ENCODE data around the gene PIEZO2. TPM values are rescaled to one million over a fixed set of nuclear protein-coding genes. Genes with fewer than 3 reads are reported as not detected.

Gene PIEZO2
- total RNA-seq, 2 experiments from 2014 or later, result not detected

GRCh38 chr18:11077548-11078187 is 71.7 kb downstream of the PIEZO2 start:
- Mint-ChIP-seq H3K9me3 (ENCODE audit: low read depth) (no peaks in the 10 kb centered on the region), H3K27me3 (no peaks in the 10 kb centered on the region), H3K27ac (no peak overlapping the region), H3K4me1 (no peaks in the 10 kb centered on the region), H3K4me3 (no peak overlapping the region), H3K36me3 (ENCODE audit: low read depth) (no peaks in the 10 kb centered on the region)
- CTCF ChIA-PET, result no interaction called here
- intact Hi-C loops (cut with DNase I, micrococcal nuclease), result no loop called here
- POLR2A ChIA-PET, result no interaction called here
- DNase-seq (no peak), ATAC-seq (no peak)

- no peaks in the 10 kb centered on the region for H3K9me3 Mint-ChIP-seq (ENCODE audit: low read depth)
- H3K27ac Mint-ChIP-seq, result no peak overlapping the region
- H3K36me3 Mint-ChIP-seq (ENCODE audit: low read depth), result no peaks in the 10 kb centered on the region
- POLR2A ChIA-PET, result no interaction called here
- CTCF ChIA-PET, result no interaction called here
- intact Hi-C loops (cut with DNase I, micrococcal nuclease), result no loop called here
- DNase-seq (no peak), ATAC-seq (no peak)
- no peaks in the 10 kb centered on the region for H3K27me3 Mint-ChIP-seq
- no peak overlapping the region for H3K4me3 Mint-ChIP-seq
- H3K4me1 Mint-ChIP-seq, result no peaks in the 10 kb centered on the region
Observed at GRCh38 chr18:11074889-11075288, 74.5 kb downstream of the PIEZO2 start.

GRCh38 chr18:11073971-11074370 is 75.4 kb downstream of the PIEZO2 start:
- H3K27me3 Mint-ChIP-seq, result no peaks in the 10 kb centered on the region
- DNase-seq, result no peak
- POLR2A ChIA-PET, result no interaction called here
- intact Hi-C loops (cut with DNase I, micrococcal nuclease), result no loop called here
- H3K4me3 Mint-ChIP-seq, result no peak overlapping the region
- CTCF ChIA-PET, result no interaction called here
- H3K36me3 Mint-ChIP-seq (ENCODE audit: low read depth), result no peaks in the 10 kb centered on the region
- H3K4me1 Mint-ChIP-seq, result no peaks in the 10 kb centered on the region
- H3K9me3 Mint-ChIP-seq (ENCODE audit: low read depth), result no peaks in the 10 kb centered on the region
- H3K27ac Mint-ChIP-seq, result no peak overlapping the region
- ATAC-seq, result no peak

GRCh38 chr18:11072632-11073031 is 76.7 kb downstream of the PIEZO2 start:
- ATAC-seq, result no peak
- ChIA-PET CTCF (no interaction called here), POLR2A (no interaction called here)
- H3K4me3 Mint-ChIP-seq, result no peak overlapping the region
- intact Hi-C loops (cut with DNase I, micrococcal nuclease), result no loop called here
- H3K36me3 Mint-ChIP-seq (ENCODE audit: low read depth), result no peaks in the 10 kb centered on the region
- H3K27ac Mint-ChIP-seq, result no peak overlapping the region
- no peaks in the 10 kb centered on the region for H3K9me3 Mint-ChIP-seq (ENCODE audit: low read depth)
- DNase-seq, result no peak
- no peaks in the 10 kb centered on the region for H3K27me3 Mint-ChIP-seq
- H3K4me1 Mint-ChIP-seq, result no peaks in the 10 kb centered on the region

- no peaks in the 10 kb centered on the region for H3K9me3 Mint-ChIP-seq (ENCODE audit: low read depth)
- no peak for ATAC-seq
- intact Hi-C loops (cut with DNase I, micrococcal nuclease), result no loop called here
- H3K27me3 Mint-ChIP-seq, result no peaks in the 10 kb centered on the region
- no peak overlapping the region for H3K27ac Mint-ChIP-seq
- H3K4me1 Mint-ChIP-seq, result no peaks in the 10 kb centered on the region
- H3K4me3 Mint-ChIP-seq, result no peak overlapping the region
- ChIA-PET POLR2A (no interaction called here), CTCF (interaction anchor here (0.6 kb wide), 1 partner anchor 107 kb away, joined by 3 read pairs; no protein-coding TSS in a partner anchor)
- H3K36me3 Mint-ChIP-seq (ENCODE audit: low read depth), result no peaks in the 10 kb centered on the region
- no peak for DNase-seq
Observed at GRCh38 chr18:11071300-11071699, 78.1 kb downstream of the PIEZO2 start.

- H3K27me3 Mint-ChIP-seq, result no peaks in the 10 kb centered on the region
- no peaks in the 10 kb centered on the region for H3K4me1 Mint-ChIP-seq
- no peak for ATAC-seq
- intact Hi-C loops (cut with DNase I, micrococcal nuclease), result no loop called here
- ChIA-PET CTCF (interaction anchor here (0.6 kb wide), 1 partner anchor 106 kb away, joined by 3 read pairs; no protein-coding TSS in a partner anchor), POLR2A (no interaction called here)
- H3K4me3 Mint-ChIP-seq, result no peak overlapping the region
- no peaks in the 10 kb centered on the region for H3K36me3 Mint-ChIP-seq (ENCODE audit: low read depth)
- DNase-seq, result no peak
- H3K9me3 Mint-ChIP-seq (ENCODE audit: low read depth), result no peaks in the 10 kb centered on the region
- H3K27ac Mint-ChIP-seq, result no peak overlapping the region
Observed at GRCh38 chr18:11070593-11070992, 78.8 kb downstream of the PIEZO2 start.

GRCh38 chr18:11066038-11066437 is 83.3 kb downstream of the PIEZO2 start:
- ATAC-seq, result no peak
- H3K4me3 Mint-ChIP-seq, result no peak overlapping the region
- intact Hi-C loops (cut with DNase I, micrococcal nuclease), result no loop called here
- H3K27me3 Mint-ChIP-seq, result no peaks in the 10 kb centered on the region
- DNase-seq, result no peak
- H3K9me3 Mint-ChIP-seq (ENCODE audit: low read depth), result no peaks in the 10 kb centered on the region
- no peak overlapping the region for H3K27ac Mint-ChIP-seq
- ChIA-PET POLR2A (no interaction called here), CTCF (no interaction called here)
- no peaks in the 10 kb centered on the region for H3K4me1 Mint-ChIP-seq
- no peaks in the 10 kb centered on the region for H3K36me3 Mint-ChIP-seq (ENCODE audit: low read depth)

GRCh38 chr18:11064727-11065460 is 84.5 kb downstream of the PIEZO2 start:
- CTCF ChIA-PET, result no interaction called here
- no peak overlapping the region for H3K27ac Mint-ChIP-seq
- POLR2A ChIA-PET, result no interaction called here
- H3K4me1 Mint-ChIP-seq, result no peaks in the 10 kb centered on the region
- no peak overlapping the region for H3K4me3 Mint-ChIP-seq
- peaks cover 2% of the 10 kb centered on the region for H3K9me3 Mint-ChIP-seq (ENCODE audit: low read depth)
- ATAC-seq, result no peak
- no peak for DNase-seq
- no peaks in the 10 kb centered on the region for H3K27me3 Mint-ChIP-seq
- H3K36me3 Mint-ChIP-seq (ENCODE audit: low read depth), result no peaks in the 10 kb centered on the region
- intact Hi-C loops (cut with DNase I, micrococcal nuclease), result no loop called here

- ChIA-PET POLR2A (no interaction called here), CTCF (no interaction called here)
- no peak overlapping the region for H3K4me3 Mint-ChIP-seq
- no peaks in the 10 kb centered on the region for H3K4me1 Mint-ChIP-seq
- no peak overlapping the region for H3K27ac Mint-ChIP-seq
- H3K27me3 Mint-ChIP-seq, result no peaks in the 10 kb centered on the region
- peaks cover 2% of the 10 kb centered on the region for H3K9me3 Mint-ChIP-seq (ENCODE audit: low read depth)
- no peak for ATAC-seq
- no peak for DNase-seq
- no peaks in the 10 kb centered on the region for H3K36me3 Mint-ChIP-seq (ENCODE audit: low read depth)
- intact Hi-C loops (cut with DNase I, micrococcal nuclease), result no loop called here
Observed at GRCh38 chr18:11064106-11064505, 85.3 kb downstream of the PIEZO2 start.

GRCh38 chr18:11055721-11056120 is 93.6 kb downstream of the PIEZO2 start:
- intact Hi-C loops (cut with DNase I, micrococcal nuclease), result no loop called here
- H3K4me1 Mint-ChIP-seq, result no peaks in the 10 kb centered on the region
- no peaks in the 10 kb centered on the region for H3K36me3 Mint-ChIP-seq (ENCODE audit: low read depth)
- H3K27ac Mint-ChIP-seq, result no peak overlapping the region
- ChIA-PET POLR2A (no interaction called here), CTCF (interaction anchor here (0.6 kb wide), 1 partner anchor 338 kb away, joined by 3 read pairs; no protein-coding TSS in a partner anchor)
- DNase-seq (no peak), ATAC-seq (no peak)
- peaks cover 2% of the 10 kb centered on the region for H3K9me3 Mint-ChIP-seq (ENCODE audit: low read depth)
- H3K4me3 Mint-ChIP-seq, result no peak overlapping the region
- no peaks in the 10 kb centered on the region for H3K27me3 Mint-ChIP-seq

- no peak for DNase-seq
- no peak overlapping the region for H3K27ac Mint-ChIP-seq
- ATAC-seq, result no peak
- H3K4me1 Mint-ChIP-seq, result no peaks in the 10 kb centered on the region
- H3K4me3 Mint-ChIP-seq, result no peak overlapping the region
- CTCF ChIA-PET, result interaction anchor here (0.6 kb wide), 1 partner anchor 673 kb away, joined by 3 read pairs; no protein-coding TSS in a partner anchor
- POLR2A ChIA-PET, result no interaction called here
- no peaks in the 10 kb centered on the region for H3K9me3 Mint-ChIP-seq (ENCODE audit: low read depth)
- H3K36me3 Mint-ChIP-seq (ENCODE audit: low read depth), result no peaks in the 10 kb centered on the region
- peaks cover 2% of the 10 kb centered on the region for H3K27me3 Mint-ChIP-seq
- intact Hi-C loops (cut with DNase I, micrococcal nuclease), result no loop called here
Observed at GRCh38 chr18:11054497-11054896, 94.9 kb downstream of the PIEZO2 start.

GRCh38 chr18:11053293-11053692 is 96.1 kb downstream of the PIEZO2 start:
- H3K27ac Mint-ChIP-seq, result no peak overlapping the region
- H3K4me1 Mint-ChIP-seq, result no peaks in the 10 kb centered on the region
- no peaks in the 10 kb centered on the region for H3K36me3 Mint-ChIP-seq (ENCODE audit: low read depth)
- no peak for ATAC-seq
- intact Hi-C loops (cut with DNase I, micrococcal nuclease), result no loop called here
- H3K27me3 Mint-ChIP-seq, result peaks cover 2% of the 10 kb centered on the region
- ChIA-PET POLR2A (no interaction called here), CTCF (interaction anchor here (0.7 to 0.8 kb wide), 2 partner anchors 83 to 316 kb away, joined by 3 read pairs; no protein-coding TSS in a partner anchor)
- H3K4me3 Mint-ChIP-seq, result no peak overlapping the region
- no peak for DNase-seq
- no peaks in the 10 kb centered on the region for H3K9me3 Mint-ChIP-seq (ENCODE audit: low read depth)

Data from activated CD4-positive, alpha-beta T cell treated with anti-CD3 and anti-CD28 coated beads for 36 hours (primary cell).